ELR (cell line): ENCODE results near the gene TACC2.

Source experiments
- DNase-seq: peaks from one replicate; pipeline ENCODE4 v3.0.0-alpha.2; 2015; ENCODE audit warnings: low read depth

TACC2 gene

GRCh38 chr10:122222638-122223037 lies 233.7 kb downstream of the TACC2 start:
- no peak for DNase-seq

- DNase-seq = no peak
These were observed 235.2 kb downstream of the TACC2 start for GRCh38 chr10:122224159-122224558.

DNA sequence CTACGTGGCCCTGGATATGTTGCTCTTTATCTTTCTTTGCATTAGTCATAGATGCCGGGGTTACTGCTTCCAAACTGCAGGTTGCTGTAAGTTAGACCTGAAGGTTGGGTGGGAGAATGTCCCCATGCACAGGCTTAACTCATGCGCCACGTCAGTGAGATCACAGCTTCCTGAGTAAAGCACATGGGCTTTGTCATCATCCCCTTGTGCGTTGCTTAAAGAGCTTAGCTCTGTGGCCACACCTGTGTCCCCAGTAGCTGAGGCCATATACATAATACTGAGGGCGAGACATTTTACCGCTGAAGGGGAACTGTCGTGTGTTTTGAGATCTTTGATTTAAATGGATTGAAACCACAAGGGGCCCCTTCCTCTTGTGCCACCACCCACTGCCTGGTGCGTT lies 236.4 kb downstream of the TACC2 start:
- no peak for DNase-seq

- DNase-seq = no peak
These were observed 238.8 kb downstream of the TACC2 start for GRCh38 chr10:122227754-122228153.

DNA sequence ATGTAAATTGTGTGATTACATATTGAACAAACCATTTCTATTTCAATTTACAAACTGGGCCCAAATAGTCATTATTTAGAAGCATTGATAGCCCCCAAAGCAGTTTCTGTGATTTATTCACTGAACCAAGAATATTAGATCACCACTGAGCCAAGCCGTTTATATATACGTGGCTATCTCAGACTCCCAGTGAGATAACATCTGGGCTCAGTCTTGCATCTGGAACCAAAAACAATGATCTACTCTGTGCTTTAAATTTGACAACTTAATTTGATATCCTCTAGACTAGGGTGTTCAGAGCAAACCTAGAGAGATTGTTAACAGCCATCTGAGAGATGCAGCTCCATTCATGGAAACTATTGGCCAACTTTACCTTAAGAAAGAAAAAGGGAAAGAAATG lies 240.7 kb downstream of the TACC2 start:
- no peak for DNase-seq

GRCh38 chr10:122230222-122230621 lies 241.3 kb downstream of the TACC2 start:
- DNase-seq = no peak

DNA sequence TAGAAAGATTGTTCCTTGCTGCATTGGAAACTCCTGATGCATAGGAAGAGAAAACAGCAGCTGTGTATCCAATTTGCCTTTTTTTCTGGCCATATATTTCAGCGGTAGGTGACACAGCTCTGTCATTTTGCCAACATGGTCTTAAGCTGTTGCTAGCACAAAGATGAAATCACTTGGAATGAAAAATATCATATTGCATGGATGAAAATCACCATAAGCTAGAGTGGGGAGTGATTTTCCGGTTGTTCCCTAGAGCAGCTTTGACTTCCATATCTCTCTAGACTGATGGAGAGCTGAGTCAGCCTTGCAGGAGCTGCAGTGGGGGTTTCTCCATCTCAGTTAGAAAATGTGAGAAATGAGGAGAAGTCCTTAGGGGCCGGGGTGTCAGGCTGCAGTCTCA lies 243.8 kb downstream of the TACC2 start:
- no peak for DNase-seq

- no peak for DNase-seq
These were observed 244.9 kb downstream of the TACC2 start for GRCh38 chr10:122233857-122234348.

DNA sequence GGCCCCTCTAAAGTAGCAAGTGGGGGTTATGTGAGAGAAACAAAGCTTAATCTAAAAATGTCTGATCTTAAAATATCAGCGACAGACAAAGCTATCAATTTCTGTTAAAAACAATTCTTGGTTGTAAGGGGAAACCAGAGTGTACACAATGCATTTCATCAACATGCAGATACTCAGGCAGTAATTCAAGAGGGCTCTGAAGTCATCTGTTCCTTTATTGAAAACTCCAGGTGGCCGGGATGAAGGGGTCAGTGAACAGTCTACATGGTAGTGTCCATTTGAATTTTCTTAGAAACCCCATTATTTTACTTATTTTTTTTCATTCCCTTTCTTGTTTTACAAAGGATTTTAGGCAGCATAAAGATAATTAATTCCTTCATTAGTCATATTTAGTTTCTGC lies 245.5 kb downstream of the TACC2 start:
- DNase-seq = no peak

DNA sequence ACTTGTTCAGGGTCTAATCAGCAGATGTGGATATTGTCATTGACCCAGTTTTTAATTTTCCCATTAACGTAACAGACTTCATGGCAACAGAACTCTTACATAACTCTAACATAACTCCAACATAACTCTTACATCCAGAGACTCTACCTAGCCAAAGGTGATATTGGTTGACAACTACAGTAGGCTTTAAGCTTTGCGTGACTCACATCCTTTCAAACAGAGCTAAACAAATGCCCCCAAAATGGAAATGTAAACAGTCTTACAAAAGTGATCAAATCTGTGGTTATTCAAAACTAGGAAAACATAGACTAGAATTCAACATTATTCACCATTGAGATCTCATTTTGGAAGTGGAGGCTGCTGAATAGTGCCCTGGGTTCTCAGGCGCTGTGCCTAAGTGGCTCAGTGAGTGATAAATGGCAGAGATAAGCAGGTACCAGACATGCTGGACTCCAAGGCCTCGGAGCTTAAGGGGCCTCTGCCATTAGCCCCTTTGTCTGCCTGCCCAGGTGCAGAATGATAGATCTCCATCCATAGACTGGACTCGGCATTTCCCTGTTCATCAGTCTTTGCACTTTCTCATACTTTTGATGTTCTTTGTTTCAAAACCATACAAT lies 247.8 kb downstream of the TACC2 start:
- DNase-seq = no peak

DNA sequence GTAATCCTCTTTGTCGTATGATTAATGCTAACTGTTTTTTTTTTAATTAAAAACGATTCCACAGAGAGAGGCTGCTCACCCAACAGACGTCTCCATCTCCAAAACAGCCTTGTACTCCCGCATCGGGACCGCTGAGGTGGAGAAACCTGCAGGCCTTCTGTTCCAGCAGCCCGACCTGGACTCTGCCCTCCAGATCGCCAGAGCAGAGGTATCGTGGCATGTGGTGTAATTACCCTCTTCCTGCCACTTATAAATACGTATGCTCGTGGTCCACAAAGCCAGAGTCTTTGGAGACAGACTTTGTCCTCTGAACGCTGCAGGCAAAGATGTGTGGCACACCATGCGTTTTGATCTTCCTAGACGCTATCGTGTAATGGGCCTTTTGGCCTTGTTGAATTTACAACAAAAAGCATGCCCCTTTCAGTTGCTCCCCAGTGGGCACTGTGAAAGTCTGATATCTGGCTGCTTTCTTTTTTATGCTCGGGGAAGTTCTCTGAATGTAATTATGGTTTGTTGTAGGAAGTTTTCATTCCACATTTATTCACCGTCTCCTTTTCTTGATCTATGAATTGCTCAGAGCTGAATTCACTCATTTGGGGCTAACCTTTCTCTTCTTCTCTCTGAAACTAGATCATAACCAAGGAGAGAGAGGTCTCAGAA lies 248.5 kb downstream of the TACC2 start:
- DNase-seq = no peak

DNA sequence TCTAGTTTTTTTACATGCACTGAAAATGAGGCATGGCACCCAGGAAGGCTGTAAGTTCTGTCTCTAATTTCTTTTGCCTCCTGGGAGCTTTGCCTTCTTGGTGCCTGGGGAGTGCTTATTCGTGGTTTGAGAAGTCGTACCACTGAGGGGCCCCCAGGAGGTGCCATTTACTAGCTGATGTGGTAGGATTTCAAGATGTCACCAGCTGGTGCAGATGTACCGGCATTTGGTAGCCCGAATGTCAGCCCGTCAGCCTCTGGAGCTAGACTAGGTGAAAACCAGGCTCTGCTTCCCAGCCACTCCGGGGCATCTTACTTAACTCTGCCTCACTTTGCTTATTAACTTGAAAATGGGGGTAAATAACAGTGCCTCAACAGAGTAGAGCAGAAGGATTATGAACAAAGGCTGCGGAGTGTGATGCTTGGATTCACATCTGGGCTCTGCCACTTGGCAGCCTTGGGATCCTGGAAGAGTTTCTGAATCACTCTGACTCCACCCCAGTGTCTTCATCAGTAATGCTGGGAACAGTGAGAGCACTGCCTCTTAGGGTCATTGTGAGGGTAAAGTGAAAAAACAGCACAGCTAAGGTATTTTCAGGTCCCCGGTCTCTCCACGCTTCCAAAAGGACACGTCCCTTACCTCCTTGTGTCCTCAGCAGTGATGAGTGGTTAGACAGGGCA lies 250.8 kb downstream of the TACC2 start:
- peak; percentile 6 for DNase-seq

GRCh38 chr10:122240401-122240800 lies 251.4 kb downstream of the TACC2 start:
- DNase-seq = no peak

DNA sequence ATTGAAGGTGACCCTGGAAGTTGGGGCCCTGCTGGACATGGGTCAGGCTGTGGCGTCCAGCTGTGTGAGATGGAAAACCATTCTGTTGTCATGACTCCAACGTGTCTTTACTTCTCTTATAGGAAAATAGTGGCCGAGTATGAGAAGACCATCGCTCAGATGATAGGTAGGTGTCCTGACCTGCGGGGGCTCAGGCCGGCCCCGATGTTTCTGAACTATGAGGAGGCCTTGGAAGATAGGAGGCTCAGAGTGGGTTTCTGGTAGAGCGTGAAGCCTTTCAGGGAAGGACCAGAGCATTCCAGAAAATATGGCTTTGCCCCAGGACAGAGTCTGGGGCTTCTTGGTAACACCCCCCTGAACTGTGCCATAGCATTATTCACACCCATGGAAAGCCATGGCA lies 252.9 kb downstream of the TACC2 start:
- DNase-seq = no peak

DNA sequence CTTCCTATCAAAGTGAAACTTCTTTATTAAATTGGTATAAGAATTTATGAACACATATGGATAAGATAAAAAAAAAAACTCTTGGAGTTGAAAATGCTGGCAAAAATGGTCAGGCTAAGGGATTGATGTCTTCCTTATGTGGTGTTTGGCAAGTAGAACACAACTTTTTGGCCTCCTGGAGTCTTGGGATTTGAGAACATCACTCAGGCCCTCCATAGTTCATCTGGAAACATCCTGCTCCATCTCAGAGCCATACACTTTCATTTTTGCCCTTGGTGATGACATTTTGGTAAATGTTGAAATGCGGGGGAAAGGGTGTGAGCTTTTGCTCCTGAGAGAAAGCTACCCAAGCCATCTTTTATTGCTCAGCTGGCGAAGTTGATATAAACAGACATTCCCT lies 254.6 kb downstream of the TACC2 start:
- no peak for DNase-seq

DNA sequence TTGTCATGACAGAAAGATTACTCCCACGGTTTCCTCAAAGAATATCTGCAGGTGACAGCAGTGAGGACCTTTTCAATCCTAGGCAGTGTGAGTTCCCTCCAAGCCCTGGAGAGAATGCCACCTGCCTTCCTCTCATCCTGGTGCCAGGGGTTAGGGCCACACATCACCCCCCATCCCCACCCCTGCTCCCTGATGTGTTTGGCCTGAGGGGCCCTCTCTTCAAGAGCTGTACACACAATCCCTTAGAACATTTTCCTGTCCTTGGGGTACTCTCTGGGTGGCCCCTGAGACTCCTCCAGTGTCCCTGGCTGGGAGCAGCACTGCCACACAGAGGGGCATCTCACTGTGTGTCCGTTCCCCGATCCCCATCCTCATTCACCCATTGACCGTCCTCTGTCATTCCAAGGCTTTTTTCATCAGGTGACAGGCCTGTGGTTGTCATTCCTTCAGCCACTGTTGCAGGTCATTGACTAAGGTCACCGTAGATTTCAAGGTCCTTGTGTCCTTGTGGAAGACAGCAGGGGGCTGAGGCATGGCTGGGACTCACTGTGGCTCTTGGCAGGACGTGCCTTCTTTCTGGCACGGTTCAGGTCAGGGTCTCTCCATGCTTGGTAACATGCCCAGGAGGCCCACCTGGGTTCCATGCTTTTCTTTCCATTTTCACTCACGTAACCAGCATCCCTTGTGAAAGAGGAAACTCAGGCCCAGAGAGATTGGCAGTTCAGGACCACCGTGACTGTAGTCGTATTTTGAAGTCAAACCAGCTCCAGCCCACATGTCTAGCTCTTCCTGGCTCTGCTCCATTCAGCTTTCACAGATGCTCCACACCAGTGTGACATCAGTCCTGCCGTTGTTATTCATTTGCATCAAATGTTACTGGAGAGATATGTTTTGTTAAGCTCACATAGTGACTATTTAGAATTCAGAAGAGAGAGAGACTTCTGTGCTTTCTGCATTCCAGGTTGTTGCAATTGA lies 255.3 kb downstream of the TACC2 start:
- DNase-seq = no peak

DNA sequence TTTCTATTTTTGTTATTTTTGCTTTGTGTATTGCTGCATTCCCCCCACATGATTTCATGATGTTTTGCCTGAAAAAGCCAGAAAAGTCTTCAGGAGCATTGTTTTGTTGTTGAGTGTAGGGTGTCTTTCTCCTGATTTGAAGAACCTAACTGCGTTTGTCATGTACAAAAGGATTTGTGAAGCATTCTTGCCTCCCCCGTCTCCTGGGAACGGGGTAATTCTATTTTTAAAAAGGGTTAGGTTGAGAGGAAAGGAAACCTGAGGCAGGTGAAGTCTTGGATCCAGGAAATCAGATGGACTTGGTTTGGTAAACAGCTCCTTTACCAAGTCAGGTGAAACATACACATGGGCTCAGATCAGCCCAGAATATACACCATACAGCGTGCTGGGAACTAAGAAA lies 256.2 kb downstream of the TACC2 start:
- DNase-seq = no peak

DNA sequence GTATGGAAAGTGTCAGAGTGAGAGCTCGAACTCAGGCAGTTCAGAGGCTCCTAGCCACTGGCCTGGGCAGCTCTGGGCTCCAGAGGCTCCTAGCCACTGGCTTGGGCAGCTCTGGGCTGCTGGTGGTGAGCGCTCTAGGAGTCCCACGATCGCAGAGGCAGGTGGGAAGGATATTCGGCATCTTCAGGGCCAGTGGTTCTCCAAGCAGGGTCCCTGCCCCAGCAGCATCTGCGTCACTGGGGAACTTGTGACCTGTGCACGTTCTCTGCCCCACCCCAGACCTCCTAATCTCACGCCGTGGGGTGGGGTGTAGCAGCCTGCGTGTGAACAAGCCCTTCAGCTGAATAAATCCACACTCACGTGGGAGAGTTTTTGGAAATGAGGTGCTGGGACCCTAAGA lies 256.9 kb downstream of the TACC2 start:
- no peak for DNase-seq

DNA sequence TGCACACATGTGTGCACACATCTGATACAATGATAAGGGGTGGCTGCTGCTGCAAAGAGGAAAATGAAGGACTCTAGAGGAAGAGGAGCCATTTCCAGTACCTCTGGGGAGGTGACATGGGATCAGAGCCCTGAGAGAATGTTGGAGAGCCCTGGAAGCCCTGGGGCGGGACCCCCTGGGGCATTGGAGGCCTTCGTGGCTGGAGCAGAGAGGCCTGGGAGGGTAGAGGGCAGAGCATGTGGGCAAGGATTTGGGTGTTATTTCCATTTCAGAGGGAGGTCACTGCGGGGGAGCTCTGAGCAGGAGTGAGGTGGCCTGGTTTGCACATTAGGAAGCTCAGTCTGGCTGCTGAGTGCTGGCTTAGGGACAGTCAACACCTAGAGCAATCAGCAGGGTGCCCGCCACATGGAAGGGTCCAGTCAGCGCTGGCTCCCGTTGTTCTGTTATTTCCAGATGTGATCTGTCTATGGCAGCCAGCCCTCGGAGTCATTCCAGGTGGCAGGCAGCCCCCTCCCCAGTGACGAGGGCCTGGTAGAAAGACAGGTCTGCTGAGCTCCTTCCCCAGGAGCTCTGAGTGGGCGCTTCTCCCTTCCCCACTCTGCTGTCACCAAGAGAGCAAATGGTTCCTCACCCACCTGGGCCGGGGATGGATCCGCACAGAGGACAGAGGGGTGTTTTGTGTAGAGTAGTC lies 258.0 kb downstream of the TACC2 start:
- DNase-seq = no peak

GRCh38 chr10:122248356-122249302 lies 259.7 kb downstream of the TACC2 start:
- DNase-seq = no peak
